Upper lobe of left lung (tissue), 6 donors: ENCODE results near the gene TCEA2. TPM values are rescaled to one million over a fixed set of nuclear protein-coding genes. Genes with fewer than 3 reads are reported as not detected.

Experiments
- ATAC-seq, 2 donors: fragments of 200-7000 bp; cut with Tn5 transposase; one replicate each; pipeline ENCODE4 v1.9.1; 2022; ENCODE audit warnings: mild to moderate bottlenecking in 2 of 2, moderate library complexity in 2 of 2; ENCODE audit not compliant: low FRiP score in 2 of 2
- DNase-seq, 2 donors: peaks; one replicate each; pipeline ENCODE4 v3.0.0-alpha.2; 2019 to 2020
- H3K27ac ChIP-seq, 4 donors: fragments of 200-600 bp; sonication (generic); one replicate each; pipeline ENCODE4 v1.5.1; 2016 to 2019
- H3K27me3 ChIP-seq, 4 donors: fragments of 200-600 bp; sonication (generic); one replicate each; pipeline ENCODE4 v1.5.1; 2017 to 2019
- H3K36me3 ChIP-seq, 4 donors: fragments of 200-600 bp; sonication (generic); one replicate each; pipeline ENCODE4 v1.5.1; 2016 to 2019
- H3K4me1 ChIP-seq, 4 donors: fragments of 200-600 bp; sonication (generic); one replicate each; pipeline ENCODE4 v1.5.1; 2018 to 2019
- H3K4me3 ChIP-seq, 4 donors: fragments of 200-600 bp; sonication (generic); one replicate each; pipeline ENCODE4 v1.5.1; 2017 to 2019; ENCODE audit warnings: mild to moderate bottlenecking in 2 of 4, moderate library complexity in 1 of 4
- H3K9me3 ChIP-seq, 4 donors: fragments of 200-600 bp; sonication (generic); one replicate each; pipeline ENCODE4 v1.5.1; 2018 to 2019
- CTCF ChIP-seq, 6 experiments: fragments of 450-650 bp in 4 of 6; fragments of 200-600 bp in 2 of 6; sonication (generic) in 2 of 6; IDR thresholded peaks; one replicate each; pipeline ENCODE4 v1.5.1; 2016 to 2019; ENCODE audit warnings: antibody characterized with exemption in 6 of 6
- EP300 ChIP-seq, 4 donors: sonication (generic); formaldehyde crosslinking; IDR thresholded peaks; one replicate each; pipeline ENCODE4 v1.5.1; 2017; ENCODE audit warnings: antibody characterized with exemption in 4 of 4, control low read depth in 2 of 4
- POLR2A ChIP-seq, 4 donors: fragments of 450-650 bp; IDR thresholded peaks; one replicate each; pipeline ENCODE4 v1.5.1; 2016 to 2017; ENCODE audit warnings: antibody characterized with exemption in 4 of 4, mild to moderate bottlenecking in 2 of 4
- POLR2AphosphoS5 ChIP-seq, 2 donors: sonication (generic); formaldehyde crosslinking; IDR thresholded peaks; one replicate each; pipeline ENCODE4 v1.5.1; 2017; ENCODE audit warnings: antibody characterized with exemption in 2 of 2
- WGBS, 2 donors: methylation state at CpG; one replicate each; pipeline ENCODE4 v1.1.5; 2017 to 2018; 5-methylcytosine and 5-hydroxymethylcytosine counted together
- total RNA-seq, 6 donors: library from RNA; depleted of rRNA in 4 of 6; stranded (reverse); fragments of >200 nt in 4 of 6; gene quantifications; one replicate each; pipeline versions ENCODE4 v1.1.0 to v1.2.1, GENCODE V29; 2016 to 2021
- donor health status: DM: no; HTN: no; CAD: no; lungs with moderate emphysema.
- donor health status: DM: no; HTN: yes; CAD: no; lungs with severe emphysema.

Gene TCEA2
- total RNA-seq, 6 donors from 2014 or later = 21.7 to 56.0 (median 28.4) TPM

GRCh38 chr20:64112691-64113443, 49.9 kb downstream of the TCEA2 start:
- Histone ChIP-seq H3K36me3 (no peaks in the 10 kb centered on the region), H3K9me3 (no peaks in the 10 kb centered on the region), H3K4me3 (no peak overlapping the region), H3K27me3 (no peaks in the 10 kb centered on the region), H3K27ac (no peak overlapping the region), H3K4me1 (no peaks in the 10 kb centered on the region)
- 85 to 86% methylated on average over 1 to 18 of the region's 18 CpGs for WGBS, 2 donors
- TF ChIP-seq POLR2AphosphoS5 (IDR thresholded peaks at IDR 0.05) = no peak
- TF ChIP-seq CTCF (IDR thresholded peaks at IDR 0.05) = no peak
- TF ChIP-seq EP300 (IDR thresholded peaks at IDR 0.05) = no peak
- no peak for TF ChIP-seq POLR2A (IDR thresholded peaks at IDR 0.05)
- ATAC-seq (no peak), DNase-seq (peak in 1 of 2 donors; percentile 17)

DNA sequence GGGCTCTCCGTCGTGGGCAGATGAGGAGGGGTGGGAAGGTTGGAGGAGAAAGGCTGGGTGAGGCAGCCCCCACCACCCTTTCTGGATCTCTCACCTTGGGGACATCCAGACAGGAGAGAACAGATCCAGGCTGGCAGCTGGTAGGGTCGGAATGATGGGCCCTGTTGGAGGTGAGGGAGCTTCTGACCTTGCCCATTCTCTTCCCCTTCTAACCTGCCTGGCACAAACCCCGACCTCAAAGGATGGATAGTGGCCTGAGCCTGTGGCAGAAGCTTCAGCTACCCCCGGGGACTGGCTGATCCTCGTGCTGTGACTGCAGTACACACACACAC, 50.4 kb downstream of the TCEA2 start:
- ATAC-seq (no peak), DNase-seq (peak in 1 of 2 donors; percentile 10)
- H3K36me3 ChIP-seq = no peaks in the 10 kb centered on the region
- no peaks in the 10 kb centered on the region for H3K4me1 ChIP-seq
- H3K27ac ChIP-seq = no peak overlapping the region
- TF ChIP-seq POLR2AphosphoS5 (IDR thresholded peaks at IDR 0.05) (no peak), EP300 (IDR thresholded peaks at IDR 0.05) (no peak), CTCF (IDR thresholded peaks at IDR 0.05) (no peak), POLR2A (IDR thresholded peaks at IDR 0.05) (no peak)
- H3K4me3 ChIP-seq = no peak overlapping the region
- H3K27me3 ChIP-seq = no peaks in the 10 kb centered on the region
- no peaks in the 10 kb centered on the region for H3K9me3 ChIP-seq
- WGBS, 2 donors = 63 to 86% methylated on average over 3 to 6 of the region's 6 CpGs

- DNase-seq (peak in 1 of 2 donors; percentile 10), ATAC-seq (no peak)
- Histone ChIP-seq H3K4me1 (no peaks in the 10 kb centered on the region), H3K36me3 (no peaks in the 10 kb centered on the region), H3K27me3 (no peaks in the 10 kb centered on the region), H3K4me3 (no peak overlapping the region), H3K9me3 (no peaks in the 10 kb centered on the region), H3K27ac (no peak overlapping the region)
- no peak for TF ChIP-seq POLR2AphosphoS5 (IDR thresholded peaks at IDR 0.05)
- TF ChIP-seq POLR2A (IDR thresholded peaks at IDR 0.05) = no peak
- 85 to 89% methylated on average over 10 to 13 of the region's 13 CpGs for WGBS, 2 donors
Measured at GRCh38 chr20:64113796-64114355, 50.9 kb downstream of the TCEA2 start.

DNA sequence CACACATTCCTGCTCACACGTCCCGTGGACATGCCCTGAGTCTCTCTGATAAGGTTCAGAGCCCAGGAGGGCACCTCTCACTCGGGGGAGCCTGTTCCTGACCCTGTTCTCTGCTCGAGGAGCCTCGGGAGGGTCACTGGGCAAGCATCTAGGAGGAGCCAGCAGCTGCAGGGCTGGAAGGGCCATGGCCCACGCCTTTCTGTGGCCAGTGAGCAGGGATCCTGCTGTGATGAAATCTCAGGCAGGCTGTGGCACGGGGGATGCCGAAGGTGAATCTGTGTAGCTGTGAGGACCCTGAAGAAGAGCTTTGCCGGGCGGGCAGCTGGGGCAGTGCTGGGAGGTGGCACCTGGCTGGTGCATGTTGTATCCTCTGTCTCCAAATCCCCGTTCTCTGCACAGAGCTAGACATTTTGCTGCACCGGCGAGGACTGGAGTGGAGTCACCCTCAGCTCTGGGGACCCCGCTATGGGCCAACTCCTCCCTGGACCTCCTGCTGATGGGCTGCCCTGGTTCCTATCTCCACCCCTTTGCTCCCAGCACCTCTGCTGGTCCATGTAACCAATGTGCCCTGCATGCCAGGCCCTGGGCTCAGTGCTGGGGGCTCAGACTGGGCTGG, 51.5 kb downstream of the TCEA2 start:
- ATAC-seq (no peak), DNase-seq (no peak)
- 78 to 85% methylated on average over 6 to 14 of the region's 14 CpGs for WGBS, 2 donors
- H3K9me3 ChIP-seq = no peaks in the 10 kb centered on the region
- H3K4me3 ChIP-seq = no peak overlapping the region
- no peaks in the 10 kb centered on the region for H3K36me3 ChIP-seq
- H3K4me1 ChIP-seq = no peaks in the 10 kb centered on the region
- H3K27me3 ChIP-seq = no peaks in the 10 kb centered on the region
- TF ChIP-seq EP300 (IDR thresholded peaks at IDR 0.05) (no peak), POLR2AphosphoS5 (IDR thresholded peaks at IDR 0.05) (no peak), CTCF (IDR thresholded peaks at IDR 0.05) (no peak), POLR2A (IDR thresholded peaks at IDR 0.05) (no peak)
- H3K27ac ChIP-seq = no peak overlapping the region

- ATAC-seq (no peak), DNase-seq (no peak)
- Histone ChIP-seq H3K9me3 (no peaks in the 10 kb centered on the region), H3K4me1 (peaks cover 0 to 5% (median 3%) of the 10 kb centered on the region in 4 donors), H3K27me3 (no peaks in the 10 kb centered on the region), H3K4me3 (no peak overlapping the region), H3K36me3 (no peaks in the 10 kb centered on the region), H3K27ac (no peak overlapping the region)
- TF ChIP-seq POLR2A (IDR thresholded peaks at IDR 0.05) (no peak), EP300 (IDR thresholded peaks at IDR 0.05) (no peak)
- 71 to 81% methylated on average over 6 to 13 of the region's 14 CpGs for WGBS, 2 donors
Measured at GRCh38 chr20:64115171-64115911, 52.3 kb downstream of the TCEA2 start.
